ENCODE measurements around the gene TMEM9.

Gene TMEM9

DNA sequence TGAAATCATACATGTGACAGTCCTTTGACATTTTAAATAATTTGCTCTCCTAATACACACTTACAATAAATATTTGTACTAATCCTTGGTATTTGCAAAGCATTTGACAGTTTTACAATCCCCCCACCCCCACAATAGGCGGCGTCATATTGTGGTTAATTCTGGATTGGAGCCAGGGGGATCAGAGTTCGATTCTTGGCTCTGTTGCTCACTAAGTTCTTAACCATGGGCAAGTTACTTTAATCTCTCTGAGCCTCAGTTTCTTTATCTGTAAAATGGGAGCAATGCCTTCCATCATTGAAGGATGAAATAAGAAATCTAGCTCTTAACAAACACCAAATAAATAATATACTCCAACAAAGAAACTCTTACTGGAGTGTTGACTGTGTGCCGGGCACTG lies 65.9 kb downstream of the TMEM9 start:
- no peak for TF ChIP-seq ZNF274 (IDR thresholded peaks at IDR 0.05; ENCODE audit: low read depth, low read length)
- H3K4me3 ChIP-seq (ENCODE audit: low read length), result no peak overlapping the region

DNA sequence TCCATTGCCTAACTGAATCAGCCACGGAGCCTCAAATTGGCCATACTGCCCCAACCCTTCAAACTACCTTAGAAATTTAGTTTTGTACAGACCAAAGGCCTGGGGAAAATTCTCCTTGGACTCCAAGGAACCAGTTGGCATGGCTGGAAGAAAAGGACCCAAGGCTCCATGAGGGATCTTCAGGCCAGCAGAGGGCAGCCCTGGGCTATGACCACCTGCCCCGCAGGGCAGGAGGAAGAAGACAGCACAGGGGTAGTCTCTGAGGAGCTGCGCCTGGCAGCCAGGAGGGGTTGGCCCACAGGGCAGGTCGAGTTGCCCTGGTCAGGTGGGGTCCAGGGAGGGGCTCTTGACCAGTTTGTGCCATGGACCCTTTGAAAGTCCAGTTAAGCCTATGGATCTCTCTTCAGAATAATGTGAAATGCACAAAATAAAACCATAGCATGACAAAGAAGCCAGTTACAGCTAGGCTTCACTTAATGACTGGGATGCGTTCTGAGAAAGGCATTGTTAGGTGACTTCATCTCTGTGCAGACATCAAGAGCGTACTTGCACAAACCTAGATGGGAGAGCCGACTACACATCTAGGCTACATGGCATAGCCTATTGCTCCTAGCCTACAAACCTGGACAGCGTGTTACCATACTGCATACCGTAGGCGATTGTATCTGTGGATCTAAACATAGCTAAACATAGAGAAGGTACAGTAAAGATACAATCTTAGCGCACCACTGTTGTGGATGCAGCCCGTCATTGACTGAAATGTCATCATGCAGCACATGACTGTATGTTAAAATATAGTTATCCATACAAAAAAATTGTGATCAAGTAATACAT lies 68.2 kb downstream of the TMEM9 start:
- no peak for TF ChIP-seq ZNF274 (IDR thresholded peaks at IDR 0.05; ENCODE audit: low read depth, low read length)
- no peak overlapping the region for H3K4me3 ChIP-seq (ENCODE audit: low read length)

Data from GM08714 (cell line).